ENCODE data around the gene NLN. TPM values are rescaled to one million over a fixed set of nuclear protein-coding genes. Genes with fewer than 3 reads are reported as not detected.

The NLN gene
- total and polyA plus RNA-seq, 9 of the 15 experiments (the other 6 are each of a cell fraction or from before 2014, with no cell fraction given): 6.9 to 45.2 (median 28.8) TPM

DNA sequence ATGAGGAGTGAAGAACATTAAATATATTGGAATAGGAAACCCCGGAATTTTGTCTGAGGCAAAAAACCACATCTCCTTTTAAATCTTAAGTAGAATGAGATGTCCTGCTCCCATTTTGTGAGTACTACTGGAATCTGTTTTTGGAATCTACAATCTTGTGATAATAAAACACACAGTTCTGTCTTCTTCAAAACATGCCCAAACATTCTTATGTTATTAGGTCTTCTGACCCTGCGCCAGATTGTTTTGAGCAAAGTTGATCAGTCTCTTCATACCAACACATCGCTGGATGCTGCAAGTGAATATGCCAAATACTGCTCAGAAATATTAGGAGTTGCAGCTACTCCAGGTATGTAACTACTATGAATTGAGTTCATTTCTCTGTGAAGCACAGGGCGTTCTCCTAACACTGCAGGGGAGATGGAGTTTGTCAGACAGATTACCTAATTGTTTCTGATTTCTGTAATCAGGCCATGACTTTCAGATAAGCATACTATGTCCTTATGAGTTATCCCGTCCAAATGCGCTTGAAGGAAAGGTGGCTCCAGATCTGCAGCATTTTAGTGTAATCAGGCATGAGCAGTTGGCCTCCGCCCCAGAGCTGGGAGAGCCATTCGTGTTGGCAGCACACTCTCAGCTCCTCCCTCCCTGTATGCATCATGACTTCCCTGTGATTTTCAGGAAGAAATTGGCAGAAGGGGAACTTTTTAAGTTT is 88.0 kb downstream of the NLN start:
- in situ Hi-C loops (cut with MboI) (no loop called here), intact Hi-C loops (cut with micrococcal nuclease) (no loop called here)
- no peak for FAIRE-seq
- TF ChIP-seq, protein P1, sequence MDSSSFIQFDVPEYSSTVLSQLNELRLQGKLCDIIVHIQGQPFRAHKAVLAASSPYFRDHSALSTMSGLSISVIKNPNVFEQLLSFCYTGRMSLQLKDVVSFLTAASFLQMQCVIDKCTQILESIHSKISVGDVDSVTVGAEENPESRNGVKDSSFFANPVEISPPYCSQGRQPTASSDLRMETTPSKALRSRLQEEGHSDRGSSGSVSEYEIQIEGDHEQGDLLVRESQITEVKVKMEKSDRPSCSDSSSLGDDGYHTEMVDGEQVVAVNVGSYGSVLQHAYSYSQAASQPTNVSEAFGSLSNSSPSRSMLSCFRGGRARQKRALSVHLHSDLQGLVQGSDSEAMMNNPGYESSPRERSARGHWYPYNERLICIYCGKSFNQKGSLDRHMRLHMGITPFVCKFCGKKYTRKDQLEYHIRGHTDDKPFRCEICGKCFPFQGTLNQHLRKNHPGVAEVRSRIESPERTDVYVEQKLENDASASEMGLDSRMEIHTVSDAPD (CRISPR knock-in tag; IDR thresholded peaks at IDR 0.05): no peak
- TF ChIP-seq L3MBTL2 (IDR thresholded peaks at IDR 0.05) (no peak), NR2C1 (IDR thresholded peaks at IDR 0.05) (no peak), NR2C1 (tag; IDR thresholded peaks at IDR 0.05) (no peak), ARID1B (IDR thresholded peaks at IDR 0.05) (peak; percentile 57), ZNF778 (CRISPR knock-in tag; IDR thresholded peaks at IDR 0.05) (no peak), KLF16 (IDR thresholded peaks at IDR 0.05) (peak; percentile 55; the same call in 1 of the 2 replicates), ZNF133 (CRISPR knock-in tag; IDR thresholded peaks at IDR 0.05) (no peak), ZNF217 (CRISPR knock-in tag; IDR thresholded peaks at IDR 0.05) (no peak), IFI16 (CRISPR knock-in tag; IDR thresholded peaks at IDR 0.05) (no peak), SREBF1 (IDR thresholded peaks at IDR 0.05; ENCODE audit: borderline replicate concordance, low read depth, low read length) (no peak), GTF2F1 (IDR thresholded peaks at IDR 0.05; ENCODE audit: low read depth, low read length) (no peak), SPI1 (IDR thresholded peaks at IDR 0.05; ENCODE audit: borderline replicate concordance, low read depth, low read length) (no peak), ZNF696 (CRISPR knock-in tag; conservative IDR thresholded peaks at IDR 0.05) (no peak), BRF1 (IDR thresholded peaks at IDR 0.05; ENCODE audit: borderline replicate concordance, extremely low read depth, insufficient read length) (no peak), RCOR1 (IDR thresholded peaks at IDR 0.05; ENCODE audit: borderline replicate concordance in 1 of 2, low read depth in 2 of 2, low read length in 2 of 2) (peak; percentile 49 to 77; a peak in 2 of 4 replicates), SMARCB1 (IDR thresholded peaks at IDR 0.05; ENCODE audit: insufficient read length, low read depth) (no peak), ETS2 (tag; IDR thresholded peaks at IDR 0.05; ENCODE audit: borderline replicate concordance, poor library complexity, severe bottlenecking) (no peak)
- TF ChIP-seq, protein P2, sequence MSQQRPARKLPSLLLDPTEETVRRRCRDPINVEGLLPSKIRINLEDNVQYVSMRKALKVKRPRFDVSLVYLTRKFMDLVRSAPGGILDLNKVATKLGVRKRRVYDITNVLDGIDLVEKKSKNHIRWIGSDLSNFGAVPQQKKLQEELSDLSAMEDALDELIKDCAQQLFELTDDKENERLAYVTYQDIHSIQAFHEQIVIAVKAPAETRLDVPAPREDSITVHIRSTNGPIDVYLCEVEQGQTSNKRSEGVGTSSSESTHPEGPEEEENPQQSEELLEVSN (IDR thresholded peaks at IDR 0.05; ENCODE audit: borderline replicate concordance in 1 of 2, extremely low read depth in 1 of 2, insufficient read depth in 1 of 2, insufficient read length in 1 of 2, low read depth in 1 of 2, low read length in 1 of 2, poor library complexity in 1 of 2, severe bottlenecking in 1 of 2): no peak
- TF ChIP-seq, protein P3, sequence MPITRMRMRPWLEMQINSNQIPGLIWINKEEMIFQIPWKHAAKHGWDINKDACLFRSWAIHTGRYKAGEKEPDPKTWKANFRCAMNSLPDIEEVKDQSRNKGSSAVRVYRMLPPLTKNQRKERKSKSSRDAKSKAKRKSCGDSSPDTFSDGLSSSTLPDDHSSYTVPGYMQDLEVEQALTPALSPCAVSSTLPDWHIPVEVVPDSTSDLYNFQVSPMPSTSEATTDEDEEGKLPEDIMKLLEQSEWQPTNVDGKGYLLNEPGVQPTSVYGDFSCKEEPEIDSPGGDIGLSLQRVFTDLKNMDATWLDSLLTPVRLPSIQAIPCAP (CRISPR knock-in tag; IDR thresholded peaks at IDR 0.05; ENCODE audit: borderline replicate concordance): no peak

More for the DNA sequence above, 88.0 kb downstream of the NLN start:
- H3K4me1 ChIP-seq (replicated peaks in 1 of 2; ENCODE audit: control insufficient read depth in 2 of 2, insufficient read depth in 2 of 2, low read length in 2 of 2): no peaks in the 10 kb centered on the region; a peak in 1 of 5 replicates
- ChIA-PET CTCF (ENCODE audit: low intra/inter-chr PET ratio) (no interaction called here), POLR2A (interaction anchor here (0.5 kb wide), 1 partner anchor 772 kb away, joined by 3 read pairs; no protein-coding TSS in a partner anchor)
- H3K27ac ChIP-seq (ENCODE audit: extremely low read depth, low read depth, low read length): no peak overlapping the region
- H3K9ac ChIP-seq (ENCODE audit: insufficient read depth in 1 of 2, low read depth in 2 of 2, low read length in 2 of 2): no peak overlapping the region
- no peaks in the 10 kb centered on the region for H3K9me1 ChIP-seq (ENCODE audit: control insufficient read depth, insufficient read depth, low read length)
- H2AFZ ChIP-seq (ENCODE audit: low read depth, low read length): no peak overlapping the region
- H3K36me3 ChIP-seq (ENCODE audit: control insufficient read depth, insufficient read depth, low read length): peaks cover 44% of the 10 kb centered on the region; the same call in 1 of the 3 replicates
- no TSS peak for BruUV-seq (replicated peaks)
- H3K4me2 ChIP-seq (ENCODE audit: insufficient read depth, low read length): no peak overlapping the region
- H3K27me3 ChIP-seq (ENCODE audit: control insufficient read depth in 2 of 2, insufficient read depth in 2 of 2, low read length in 2 of 2): no peaks in the 10 kb centered on the region
- no peaks in the 10 kb centered on the region for H3K79me2 ChIP-seq (ENCODE audit: control insufficient read depth, insufficient read depth, low read length)
- H3K4me3 ChIP-seq: no peak overlapping the region
- H3K9me3 ChIP-seq (replicated peaks; ENCODE audit: control insufficient read depth, insufficient read depth, low read depth, low read length): no peaks in the 10 kb centered on the region
- ATAC-seq (no peak; the same call in 2 of the 3 replicates), DNase-seq (ENCODE audit: extremely low read depth in 1 of 4, low spot score in 3 of 4) (peak in 2 of 4 experiments; percentile 17 to 42)
- WGBS (ENCODE audit: insufficient coverage, low coverage, missing lambda C conversion rate): 60% methylated on average over 8 of the region's 8 CpGs
- no peaks in the 10 kb centered on the region for H4K20me1 ChIP-seq (replicated peaks; ENCODE audit: control insufficient read depth, insufficient read depth, low read length)
